ENCODE results near the gene ADAMTS7.
A peak's percentile ranks its signal among the peaks of the same experiment; 100 is the strongest.

Gene ADAMTS7

GRCh38 chr15:78859971-78860719 is 48.9 kb upstream of the ADAMTS7 start (continued):
- TF ChIP-seq ZNF398 (tag by site-specific recombination; IDR thresholded peaks at IDR 0.05) (no peak), ZBTB8A (tag by site-specific recombination; IDR thresholded peaks at IDR 0.05) (peak; percentile 33; the same call in 1 of the 2 replicates), ZBTB44 (tag by site-specific recombination; IDR thresholded peaks at IDR 0.05) (peak; percentile 42; the same call in 1 of the 2 replicates), TCF7L2 (IDR thresholded peaks at IDR 0.05; ENCODE audit: borderline replicate concordance, low read depth, low read length) (no peak), ZBTB26 (tag by site-specific recombination; optimal IDR thresholded peaks at IDR 0.05) (no peak), SCRT1 (tag by site-specific recombination; IDR thresholded peaks at IDR 0.05; ENCODE audit: borderline replicate concordance) (no peak), AEBP2 (tag by site-specific recombination; IDR thresholded peaks at IDR 0.05; ENCODE audit: borderline replicate concordance) (no peak), ZNF350 (tag by site-specific recombination; IDR thresholded peaks at IDR 0.05) (no peak), ZNF707 (tag by site-specific recombination; IDR thresholded peaks at IDR 0.05) (no peak), KLF7 (tag by site-specific recombination; IDR thresholded peaks at IDR 0.05; ENCODE audit: borderline replicate concordance) (no peak), ZNF843 (tag by site-specific recombination; IDR thresholded peaks at IDR 0.05) (no peak), CTCF (tag by site-specific recombination; IDR thresholded peaks at IDR 0.05) (peak; percentile 62), MEIS1 (CRISPR knock-in tag; IDR thresholded peaks at IDR 0.05; ENCODE audit: borderline replicate concordance) (no peak), PRDM1 (tag by site-specific recombination; IDR thresholded peaks at IDR 0.05) (peak; percentile 40; the same call in 1 of the 2 replicates), ZNF658 (tag by site-specific recombination; IDR thresholded peaks at IDR 0.05) (no peak), ZNF488 (tag by site-specific recombination; IDR thresholded peaks at IDR 0.05) (no peak), REPIN1 (tag by site-specific recombination; IDR thresholded peaks at IDR 0.05; ENCODE audit: low read depth) (no peak), SALL2 (tag by site-specific recombination; IDR thresholded peaks at IDR 0.05; ENCODE audit: borderline replicate concordance) (no peak), KLF10 (tag by site-specific recombination; IDR thresholded peaks at IDR 0.05) (no peak), ZNF626 (tag by site-specific recombination; IDR thresholded peaks at IDR 0.05) (no peak), ZNF449 (tag by site-specific recombination; IDR thresholded peaks at IDR 0.05) (0 out of 2 replicates have a peak, but pooled peaks have one; percentile 46), ZNF138 (tag by site-specific recombination; IDR thresholded peaks at IDR 0.05; ENCODE audit: borderline replicate concordance) (no peak), ZBTB7A (tag by site-specific recombination; IDR thresholded peaks at IDR 0.05; ENCODE audit: low read depth) (no peak), ZNF580 (tag by site-specific recombination; IDR thresholded peaks at IDR 0.05) (peak; percentile 29; the same call in 1 of the 2 replicates), GFI1B (tag by site-specific recombination; IDR thresholded peaks at IDR 0.05) (peak; percentile 74; the same call in 1 of the 2 replicates), ZNF610 (tag by site-specific recombination; IDR thresholded peaks at IDR 0.05; ENCODE audit: borderline replicate concordance) (0 out of 2 replicates have a peak, but pooled peaks have one; percentile 42), HOXA7 (CRISPR knock-in tag; IDR thresholded peaks at IDR 0.05; ENCODE audit: borderline replicate concordance) (no peak), ZNF837 (tag by site-specific recombination; IDR thresholded peaks at IDR 0.05) (no peak)
